HG03135 (cell line): Measurements from ENCODE around the gene MAP4.

Experiments used
- ATAC-seq: cut with Tn5 transposase; IDR thresholded peaks from one replicate; pipeline ENCODE4 v1.9.1; 2021; ENCODE audit warnings: mild to moderate bottlenecking, moderate library complexity; ENCODE audit not compliant: unreplicated experiment

The MAP4 gene

GRCh38 chr3:47964740-47965139 lies 51.5 kb downstream of the MAP4 start:
- ATAC-seq, result no peak

GRCh38 chr3:47961815-47962606 lies 54.2 kb downstream of the MAP4 start:
- no peak for ATAC-seq

- no peak for ATAC-seq
Observed at GRCh38 chr3:47961036-47961435, 55.2 kb downstream of the MAP4 start.

GRCh38 chr3:47956521-47956920 lies 59.7 kb downstream of the MAP4 start:
- ATAC-seq, result no peak

GRCh38 chr3:47954567-47954966 lies 61.6 kb downstream of the MAP4 start:
- ATAC-seq, result no peak

GRCh38 chr3:47950453-47951169 lies 65.6 kb downstream of the MAP4 start:
- ATAC-seq, result peak; percentile 45

GRCh38 chr3:47949979-47950378 lies 66.2 kb downstream of the MAP4 start:
- ATAC-seq, result peak; percentile 66

- no peak for ATAC-seq
Observed at GRCh38 chr3:47940232-47940631, 76.0 kb downstream of the MAP4 start.

GRCh38 chr3:47932421-47932820 lies 83.8 kb downstream of the MAP4 start:
- no peak for ATAC-seq

- no peak for ATAC-seq
Observed at GRCh38 chr3:47930979-47931378, 85.2 kb downstream of the MAP4 start.

- no peak for ATAC-seq
Observed at GRCh38 chr3:47916696-47917095, 99.5 kb downstream of the MAP4 start.

- ATAC-seq, result no peak
Observed at GRCh38 chr3:47916201-47916600, 100.0 kb downstream of the MAP4 start.

- ATAC-seq, result no peak
Observed at GRCh38 chr3:47912006-47912504, 104.2 kb downstream of the MAP4 start.

GRCh38 chr3:47910777-47911440 lies 105.3 kb downstream of the MAP4 start:
- no peak for ATAC-seq

- no peak for ATAC-seq
Observed at GRCh38 chr3:47910233-47910632, 106.0 kb downstream of the MAP4 start.

- no peak for ATAC-seq
Observed at GRCh38 chr3:47909607-47910006, 106.6 kb downstream of the MAP4 start.

GRCh38 chr3:47908744-47909143 lies 107.5 kb downstream of the MAP4 start:
- no peak for ATAC-seq

- ATAC-seq, result no peak
Observed at GRCh38 chr3:47907784-47908183, 108.4 kb downstream of the MAP4 start.

GRCh38 chr3:47902746-47903145 lies 113.5 kb downstream of the MAP4 start:
- no peak for ATAC-seq

GRCh38 chr3:47901280-47901833 lies 114.9 kb downstream of the MAP4 start:
- no peak for ATAC-seq

GRCh38 chr3:47899495-47900108 lies 116.6 kb downstream of the MAP4 start:
- no peak for ATAC-seq
